HepG2 (cell line): ENCODE results near the gene CCDC57. TPM values are rescaled to one million over a fixed set of nuclear protein-coding genes. Genes with fewer than 3 reads are reported as not detected.

ENCODE experiments used
- HMGA1 ChIP-seq: sonication (generic); formaldehyde crosslinking; conservative IDR thresholded peaks from 2 replicates; pipeline ENCODE4 v1.4.0; 2020; ENCODE audit warnings: missing genetic modification reagents
- ISX ChIP-seq: sonication (generic); formaldehyde crosslinking; conservative IDR thresholded peaks from 2 replicates; pipeline ENCODE4 v1.5.0; 2020; ENCODE audit warnings: missing genetic modification reagents
- JUND ChIP-seq: sonication (generic); formaldehyde crosslinking; IDR thresholded peaks from 2 replicates; pipeline ENCODE4 v1.8.0; 2022; ENCODE audit warnings: mild to moderate bottlenecking, missing genetic modification reagents
- KAT8 ChIP-seq: IDR thresholded peaks from 2 replicates; pipeline ENCODE4 v1.6.1; 2016; ENCODE audit warnings: missing genetic modification reagents, missing compliant biosample characterization
- KLF11 ChIP-seq: IDR thresholded peaks from 2 replicates; pipeline ENCODE4 v1.6.1; 2016; ENCODE audit warnings: missing compliant biosample characterization
- MAZ ChIP-seq, 2 experiments: sonication (generic) in 1 of 2; formaldehyde crosslinking in 1 of 2; IDR thresholded peaks; 2 replicates each; pipeline versions ENCODE4 v1.5.0 to v1.6.1; 2012 to 2020; ENCODE audit warnings: low read depth in 2 of 2, mild to moderate bottlenecking in 2 of 2, borderline replicate concordance in 1 of 2, improper control_type of control experiment in 1 of 2, low read length in 1 of 2, missing genetic modification reagents in 1 of 2, moderate library complexity in 1 of 2
- MBNL3 ChIP-seq: fragments of 250-450 bp; sonication (Bioruptor Pico); conservative IDR thresholded peaks from 2 replicates; pipeline ENCODE4 v1.8.0; 2022; ENCODE audit warnings: mild to moderate bottlenecking, inconsistent platforms
- RFX3 ChIP-seq: IDR thresholded peaks from 2 replicates; pipeline ENCODE4 v1.6.1; 2016; ENCODE audit warnings: missing biosample characterization, missing genetic modification reagents
- SNAPC4 ChIP-seq: sonication (generic); formaldehyde crosslinking; IDR thresholded peaks from 2 replicates; pipeline ENCODE4 v1.4.0; 2020; ENCODE audit warnings: mild to moderate bottlenecking, missing genetic modification reagents
- SRSF4 ChIP-seq: fragments of 200-400 bp; formaldehyde crosslinking; IDR thresholded peaks from one replicate; pipeline ENCODE4 v1.6.1; 2018; ENCODE audit warnings: mild to moderate bottlenecking, low read depth, low read length, moderate library complexity; ENCODE audit not compliant: poor library complexity, severe bottlenecking
- ZBTB46 ChIP-seq: sonication (generic); formaldehyde crosslinking; IDR thresholded peaks from 2 replicates; pipeline ENCODE4 v1.4.0; 2020; ENCODE audit warnings: mild to moderate bottlenecking, missing genetic modification reagents, borderline replicate concordance
- ZFAT ChIP-seq: sonication (generic); formaldehyde crosslinking; conservative IDR thresholded peaks from 2 replicates; pipeline ENCODE4 v1.8.1; 2023; ENCODE audit warnings: missing genetic modification reagents, inconsistent platforms
- ZFP1 ChIP-seq: IDR thresholded peaks from 2 replicates; pipeline ENCODE4 v1.6.1; 2016
- ZNF780A ChIP-seq: sonication (generic); formaldehyde crosslinking; IDR thresholded peaks from 2 replicates; pipeline ENCODE4 v1.8.0; 2022; ENCODE audit warnings: mild to moderate bottlenecking, missing genetic modification reagents, moderate library complexity
- ZNF784 ChIP-seq: sonication (generic); formaldehyde crosslinking; IDR thresholded peaks from 2 replicates; pipeline ENCODE4 v1.5.1; 2020; ENCODE audit warnings: missing genetic modification reagents, mild to moderate bottlenecking, borderline replicate concordance
- ZSCAN9 ChIP-seq: IDR thresholded peaks from 2 replicates; pipeline ENCODE4 v1.6.1; 2016; ENCODE audit warnings: borderline replicate concordance
- polyA plus RNA-seq, 8 experiments: library from polyadenylated mRNA; depleted of rRNA in 3 of 8; stranded (reverse) in 7 of 8; unstranded in 1 of 8; fragments of >200 nt; fragmentation: Illumina TruSeq in 4 of 8; extraction: Trizol in 4 of 8; gene quantifications; 2 replicates each; pipeline versions ENCODE4 v1.2.1 to v1.2.3, GENCODE V29; 2011 to 2016; ENCODE audit warnings: low read depth in 4 of 8, missing spikeins in 1 of 8, mixed read lengths in 1 of 8; ENCODE audit not compliant: insufficient read depth in 1 of 8
- total RNA-seq, 5 experiments: library from RNA; depleted of rRNA; stranded (reverse); fragments of >200 nt; fragmentation: Illumina TruSeq; extraction: Trizol; gene quantifications; 2 replicates each; pipeline ENCODE4 v1.2.3, GENCODE V29; 2016; ENCODE audit warnings: low read depth in 1 of 5

The CCDC57 gene
- total and polyA plus RNA-seq, 2 of the 13 experiments (the other 11 are each of a cell fraction or from before 2014, with no cell fraction given), result 59.3 to 59.9 TPM

GRCh38 chr17:82236142-82236971, 23.7 kb upstream of the CCDC57 start (continued):
- TF ChIP-seq SNAPC4 (CRISPR knock-in tag), result peak; percentile 87; the same call in 1 of the 2 replicates
- TF ChIP-seq MBNL3, result no peak
- TF ChIP-seq HMGA1 (CRISPR knock-in tag), result no peak
- TF ChIP-seq KAT8 (CRISPR knock-in tag), result peak; percentile 88
- TF ChIP-seq KLF11 (CRISPR knock-in tag), result peak; percentile 91; the same call in 1 of the 2 replicates
- TF ChIP-seq ISX (CRISPR knock-in tag), result peak; percentile 97
- TF ChIP-seq MAZ (IDR thresholded peaks at IDR 0.05; ENCODE audit: borderline replicate concordance, low read depth, low read length), result peak; percentile 68; the same call in 1 of the 2 replicates
- peak; percentile 87 for TF ChIP-seq MAZ (CRISPR knock-in tag; IDR thresholded peaks at IDR 0.05; ENCODE audit: low read depth)
- TF ChIP-seq ZNF780A (CRISPR knock-in tag), result no peak; the same call in 1 of the 2 replicates
- TF ChIP-seq SRSF4, result peak; percentile 56
- TF ChIP-seq ZSCAN9 (CRISPR knock-in tag), result peak; percentile 99
- peak; percentile 89; the same call in 1 of the 2 replicates for TF ChIP-seq ZBTB46 (CRISPR knock-in tag)
- 0 out of 2 replicates have a peak, but pooled peaks have one; percentile 40 for TF ChIP-seq RFX3 (CRISPR knock-in tag)
- 0 out of 2 replicates have a peak, but pooled peaks have one; percentile 39 for TF ChIP-seq ZFP1
- no peak for TF ChIP-seq ZNF784 (CRISPR knock-in tag)
- no peak for TF ChIP-seq JUND (CRISPR knock-in tag)
- peak; percentile 85; the same call in 1 of the 2 replicates for TF ChIP-seq ZFAT
